ENCODE measurements around the gene KRTAP12-1.

The KRTAP12-1 gene, protein sequence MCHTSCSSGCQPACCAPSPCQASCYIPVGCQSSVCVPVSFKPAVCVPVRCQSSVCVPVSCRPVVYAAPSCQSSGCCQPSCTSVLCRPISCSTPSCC

DNA sequence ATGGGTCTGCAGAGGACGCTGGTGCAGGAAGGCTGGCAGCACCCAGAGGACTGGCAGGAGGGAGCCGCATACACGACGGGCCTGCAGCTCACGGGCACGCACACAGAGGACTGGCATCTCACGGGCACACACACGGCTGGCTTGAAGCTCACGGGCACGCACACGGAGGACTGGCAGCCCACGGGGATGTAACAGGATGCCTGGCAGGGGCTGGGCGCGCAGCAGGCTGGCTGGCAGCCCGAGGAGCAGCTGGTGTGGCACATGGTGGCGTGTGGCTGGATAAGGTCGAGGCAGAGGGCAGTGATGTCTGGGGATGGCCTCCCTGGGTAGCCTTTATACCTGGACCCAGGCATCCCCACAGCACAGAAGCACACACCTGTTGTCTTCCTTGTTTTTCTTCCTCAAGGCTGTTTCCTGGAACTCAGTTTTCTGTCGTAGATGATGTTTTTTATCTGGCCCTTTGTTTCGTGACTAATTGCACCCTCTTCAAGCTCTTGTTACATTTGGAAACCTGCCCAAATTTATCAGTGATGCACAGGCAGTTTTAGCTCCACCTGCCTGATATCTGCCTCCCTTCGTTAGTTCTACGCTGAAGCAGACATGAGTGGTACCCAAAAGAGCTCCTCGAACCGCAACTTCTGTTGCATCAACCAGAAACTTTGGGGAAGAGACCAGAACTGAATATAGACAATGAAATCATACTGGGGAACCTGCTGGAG lies at the start of gene KRTAP12-1:
Gene KRTAP12-1, minus strand, starts transcription at position 303 of the 719 bp plus-strand sequence. Its CDS starts 40 bp downstream, at position 263.
- DNase-seq (ENCODE audit: low read depth in 2 of 2) = no peak

DNA sequence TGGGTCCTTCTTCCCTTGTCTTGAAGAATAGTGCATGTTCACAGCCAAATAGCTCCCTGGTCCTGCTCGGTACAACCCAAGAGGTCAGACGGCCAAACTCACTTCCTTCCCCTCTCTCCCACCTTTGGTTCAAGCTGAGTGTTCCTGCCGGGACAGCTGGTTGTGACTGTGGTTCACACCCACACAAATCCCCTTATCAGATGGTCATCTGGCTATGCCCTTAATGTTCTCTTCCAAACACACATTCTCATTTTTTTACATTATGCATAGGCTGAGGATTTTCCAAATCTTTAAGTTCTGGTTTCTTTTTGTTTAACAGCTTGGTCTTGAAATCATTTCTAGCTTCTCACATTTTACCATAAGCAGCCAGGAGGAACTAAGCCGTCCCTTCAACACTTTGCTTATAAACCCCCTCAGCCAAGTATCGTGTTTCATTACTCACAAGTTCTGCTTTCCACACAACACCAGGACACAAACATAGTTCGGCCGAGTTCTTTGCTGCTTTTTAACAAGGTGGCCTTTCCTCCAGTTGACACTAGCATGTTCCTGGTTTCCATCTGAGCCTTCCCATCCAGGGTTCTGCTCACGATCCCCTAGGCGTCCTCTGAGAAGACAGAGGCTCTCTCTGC lies 49.1 kb upstream of the KRTAP12-1 start:
- DNase-seq (ENCODE audit: low read depth in 2 of 2) = no peak

DNA sequence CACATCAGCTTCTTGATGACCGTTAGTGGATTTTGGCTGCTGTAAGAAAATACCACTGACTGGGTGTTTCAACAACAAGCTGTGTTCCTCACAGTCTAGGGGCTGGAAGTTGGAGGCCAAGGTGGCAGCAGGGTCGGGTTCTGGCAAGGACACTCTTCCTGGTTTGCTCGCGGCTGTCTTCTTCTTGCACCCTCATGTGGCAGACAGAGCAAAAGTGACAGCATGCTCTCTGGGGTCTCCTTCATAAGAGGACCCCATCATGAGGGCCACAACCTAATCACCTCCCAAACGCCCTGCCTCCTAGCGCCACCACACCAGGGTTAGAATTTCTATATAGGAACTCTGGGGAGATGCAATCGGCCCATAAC lies 48.0 kb upstream of the KRTAP12-1 start:
- DNase-seq (ENCODE audit: low read depth in 2 of 2) = no peak

DNA sequence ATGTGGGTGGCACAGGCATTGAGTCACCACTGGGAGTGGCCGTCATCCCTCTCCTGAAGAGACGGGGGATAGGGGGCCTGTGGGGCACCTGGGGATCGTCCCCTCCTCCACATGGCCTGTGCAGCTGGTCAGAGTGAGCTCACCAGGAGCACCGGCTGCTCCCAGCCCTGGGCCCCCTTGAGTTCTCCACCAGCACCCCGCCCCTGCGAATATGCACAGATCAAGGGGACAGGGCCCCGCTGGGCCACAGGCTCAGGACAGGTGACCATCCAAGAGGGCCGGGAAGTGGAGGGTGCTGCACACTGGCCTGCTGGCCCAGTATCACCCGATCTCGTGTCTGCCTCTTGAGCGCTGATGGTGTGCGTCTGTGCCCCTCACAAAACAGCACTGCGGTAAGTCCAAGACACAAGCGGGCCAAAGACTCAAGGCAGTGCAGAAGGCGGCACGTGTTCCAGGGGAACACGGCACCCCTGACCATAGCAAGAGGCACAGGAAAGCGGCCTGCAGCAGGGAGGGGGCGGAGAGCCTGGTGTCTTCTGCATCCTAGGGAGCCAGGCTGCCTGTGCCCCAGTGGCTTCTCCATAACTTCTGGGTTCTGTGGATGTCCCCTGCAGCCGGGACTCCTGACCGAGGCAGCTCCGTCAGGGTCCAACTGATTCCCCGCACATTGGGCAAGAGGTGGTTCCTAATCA lies 47.5 kb upstream of the KRTAP12-1 start:
- no peak for DNase-seq (ENCODE audit: low read depth in 2 of 2)

DNA sequence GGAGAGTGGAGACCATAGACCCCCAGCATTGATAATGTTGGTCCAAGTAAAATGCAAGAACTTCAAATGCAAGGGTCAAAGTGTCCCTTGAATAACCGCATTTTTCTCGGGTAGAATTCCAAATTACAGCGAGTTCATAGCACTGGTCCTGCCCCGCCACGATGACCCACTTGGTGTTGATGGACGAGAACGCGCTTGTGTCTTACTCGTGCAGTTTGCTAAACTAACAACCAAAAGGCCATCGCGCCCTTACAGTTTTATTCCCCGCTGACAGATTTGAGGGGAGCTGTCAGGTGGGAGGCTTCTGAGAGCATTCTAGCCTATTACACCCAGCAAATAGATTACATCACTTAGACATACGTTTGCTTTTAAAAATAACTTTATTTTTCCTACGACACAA lies 46.8 kb upstream of the KRTAP12-1 start:
- DNase-seq (ENCODE audit: low read depth in 2 of 2) = no peak

DNA sequence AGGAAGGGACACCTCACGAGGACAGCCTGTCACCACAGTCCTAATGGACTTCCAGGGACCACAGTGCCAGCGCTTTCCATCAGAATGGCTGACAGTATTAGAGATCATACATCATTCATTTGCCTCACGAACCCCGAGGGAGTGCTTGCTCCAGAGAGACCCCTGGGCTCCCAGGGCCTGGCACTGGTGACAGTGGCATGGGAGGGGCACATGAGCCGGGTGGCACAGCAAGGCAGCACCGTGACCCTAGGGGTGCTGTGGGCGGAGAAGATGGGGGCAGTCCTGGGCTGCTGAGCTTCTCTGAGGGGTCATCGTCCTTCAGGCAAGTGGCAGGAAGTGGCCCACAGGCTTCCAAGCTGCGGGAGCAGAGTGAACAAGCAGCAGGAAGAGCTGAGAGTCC lies 45.8 kb upstream of the KRTAP12-1 start:
- no peak for DNase-seq (ENCODE audit: low read depth in 2 of 2)

DNA sequence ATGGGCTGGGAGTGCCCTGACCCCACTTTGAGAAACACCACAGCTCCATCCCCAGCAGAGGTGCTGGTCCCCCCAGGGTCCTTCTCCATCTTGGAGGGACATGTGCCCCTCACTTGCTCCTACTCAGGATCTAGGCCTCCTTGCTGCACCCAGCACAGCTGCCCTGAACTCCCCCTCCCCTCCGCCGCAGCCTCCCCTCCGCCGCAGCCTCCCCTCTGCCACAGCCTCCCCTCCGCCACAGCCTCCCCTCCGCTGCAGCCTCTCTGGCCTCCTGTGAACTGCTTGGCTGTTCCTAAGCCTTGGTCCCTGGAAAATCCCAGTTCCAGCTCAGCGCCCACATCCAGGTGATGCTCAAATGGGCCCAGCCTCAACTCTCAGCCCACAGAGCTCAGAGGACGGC lies 45.4 kb upstream of the KRTAP12-1 start:
- DNase-seq (ENCODE audit: low read depth in 2 of 2) = no peak

DNA sequence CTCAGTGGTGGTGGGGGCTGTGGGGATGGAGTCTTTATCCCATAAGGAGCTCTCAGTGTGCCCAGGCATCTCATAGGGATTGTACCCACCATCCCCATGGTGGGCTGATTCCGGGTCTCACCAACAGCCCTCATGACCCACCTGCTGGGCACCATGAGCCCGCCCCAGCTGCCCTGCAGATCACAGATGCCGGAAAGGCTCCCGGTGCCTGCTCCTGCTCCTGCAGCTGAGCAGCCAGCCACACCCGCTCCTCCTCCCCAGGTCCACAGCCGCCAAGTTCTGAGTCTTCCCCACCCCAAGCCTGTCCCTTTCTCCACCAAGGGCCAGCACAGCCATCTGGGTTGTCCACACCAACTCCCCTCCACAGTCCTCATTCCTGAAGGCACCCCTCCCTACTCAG lies 44.9 kb upstream of the KRTAP12-1 start:
- no peak for DNase-seq (ENCODE audit: low read depth in 2 of 2)

DNA sequence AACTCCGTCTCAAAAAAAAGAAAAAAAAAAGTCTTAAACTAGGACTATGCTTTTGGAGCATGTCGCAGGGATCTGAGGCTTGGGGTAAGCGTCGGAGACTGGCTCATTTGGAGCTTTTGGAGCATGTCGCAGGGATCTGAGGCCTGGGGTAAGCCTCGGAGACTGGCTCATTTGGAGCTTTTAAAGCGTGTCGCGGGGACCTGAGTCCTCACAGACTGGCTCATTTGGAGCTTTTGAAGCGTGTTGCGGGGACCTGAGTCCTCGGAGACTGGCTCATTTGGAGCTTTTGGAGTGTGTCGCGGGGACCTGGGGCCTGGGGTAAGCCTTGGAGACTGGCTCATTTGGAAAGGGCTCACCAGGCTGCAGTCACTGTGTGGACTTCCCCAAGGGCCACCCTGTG lies 43.0 kb upstream of the KRTAP12-1 start:
- DNase-seq (ENCODE audit: low read depth in 2 of 2) = no peak

DNA sequence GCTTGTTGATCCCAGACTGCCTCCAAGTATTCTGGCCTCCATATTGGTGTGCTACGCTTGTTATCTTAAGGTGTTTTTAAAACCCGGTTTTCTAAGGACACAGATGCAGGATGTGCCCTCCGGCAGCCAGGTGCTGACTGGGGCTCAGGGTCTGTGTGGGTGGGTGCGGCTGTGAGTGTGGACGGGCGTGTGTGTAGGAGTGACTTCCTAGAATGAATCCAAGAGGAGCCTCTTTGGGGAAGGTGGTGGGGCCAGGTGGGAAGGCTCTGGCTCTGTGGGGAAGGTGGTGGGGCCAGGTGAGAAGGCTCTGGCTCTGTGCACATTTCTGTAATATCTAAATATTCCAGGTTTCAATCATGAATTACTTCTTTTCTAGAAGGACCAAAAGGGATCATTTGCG lies 42.2 kb upstream of the KRTAP12-1 start:
- no peak for DNase-seq (ENCODE audit: low read depth in 2 of 2)

DNA sequence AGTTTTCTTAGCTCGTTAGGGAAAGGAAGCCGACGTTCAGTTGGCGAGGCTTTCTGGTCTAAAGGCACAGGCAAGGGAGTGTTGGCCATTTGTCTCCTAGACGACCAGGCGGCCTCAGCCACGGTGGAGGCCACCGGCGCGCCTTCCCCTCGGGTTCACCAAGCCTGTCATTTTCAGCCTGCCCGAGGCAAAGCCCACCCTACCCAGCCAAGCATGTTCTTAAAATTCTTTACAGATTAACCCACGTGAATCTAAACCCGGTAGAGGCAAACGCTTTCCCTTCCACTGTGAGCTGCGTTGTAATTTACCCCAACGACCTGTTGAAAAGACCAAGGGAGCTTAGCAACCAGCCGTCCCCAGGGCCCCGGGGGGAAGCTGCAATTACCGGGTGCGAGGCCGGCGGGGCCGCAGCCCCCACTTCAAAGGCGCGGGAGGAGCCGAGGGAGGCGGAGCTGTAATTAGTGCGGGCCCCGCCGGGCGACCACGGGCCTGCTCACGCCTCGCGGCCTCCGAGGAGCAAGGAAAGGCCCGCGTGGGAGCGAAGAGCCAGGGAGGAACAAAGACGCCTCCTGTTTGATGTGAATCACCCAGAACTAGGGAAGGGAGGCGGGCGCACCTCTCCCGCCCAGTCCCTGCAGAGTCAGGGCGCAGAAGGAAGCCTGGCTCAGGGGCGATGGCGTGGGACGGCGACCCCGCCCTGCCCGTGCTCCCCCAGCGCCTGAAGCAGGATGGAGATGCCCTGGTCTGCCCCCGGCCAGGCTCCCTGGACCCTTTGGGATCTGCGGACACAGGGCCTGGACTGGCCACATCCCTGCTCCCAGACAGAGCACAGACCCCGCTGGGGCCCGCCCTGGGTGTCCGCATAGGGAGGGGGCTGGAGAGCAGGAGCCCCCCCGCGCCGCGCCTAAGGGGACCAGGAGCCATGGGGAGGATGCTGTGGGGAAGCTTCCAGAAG lies 41.5 kb upstream of the KRTAP12-1 start:
- no peak for DNase-seq (ENCODE audit: low read depth in 2 of 2)

DNA sequence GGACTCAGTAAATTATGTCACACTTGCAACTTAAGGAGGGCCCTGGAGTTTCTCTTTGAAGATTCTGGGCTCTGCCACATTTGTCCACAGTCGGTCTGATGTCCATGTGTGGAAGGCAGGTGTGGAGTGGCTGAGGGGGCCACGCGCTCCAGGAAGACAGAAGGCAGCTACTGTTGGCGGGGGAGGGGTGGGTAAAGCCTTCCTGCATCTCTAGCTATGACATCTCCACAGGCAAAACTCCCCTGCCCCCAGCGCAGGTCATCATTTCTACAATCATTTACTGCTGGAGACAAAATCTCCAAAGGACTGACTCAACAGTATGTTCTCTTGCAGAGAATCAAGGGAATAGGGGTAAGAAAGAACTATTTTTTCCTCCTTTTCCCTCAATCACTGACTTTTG lies 40.8 kb upstream of the KRTAP12-1 start:
- no peak for DNase-seq (ENCODE audit: low read depth in 2 of 2)

DNA sequence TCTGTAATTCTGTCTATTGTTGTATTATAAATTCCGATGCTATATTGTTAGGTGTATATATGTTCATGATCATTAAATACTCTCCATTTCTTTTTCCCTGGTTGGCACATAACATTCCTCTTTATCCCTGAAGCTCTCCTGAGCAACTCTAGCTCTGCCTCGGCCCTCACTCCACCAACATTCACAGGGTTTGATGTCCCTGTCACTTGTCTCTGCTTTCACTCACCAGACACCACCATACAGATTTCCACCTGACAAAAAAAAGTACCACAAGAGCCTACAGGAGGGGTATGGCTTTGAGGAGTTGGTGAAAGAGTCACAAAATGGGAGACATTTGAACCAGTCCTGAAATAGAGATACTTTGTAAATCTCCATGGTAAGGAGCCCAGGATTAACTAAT lies 38.2 kb upstream of the KRTAP12-1 start:
- no peak for DNase-seq (ENCODE audit: low read depth in 2 of 2)

DNA sequence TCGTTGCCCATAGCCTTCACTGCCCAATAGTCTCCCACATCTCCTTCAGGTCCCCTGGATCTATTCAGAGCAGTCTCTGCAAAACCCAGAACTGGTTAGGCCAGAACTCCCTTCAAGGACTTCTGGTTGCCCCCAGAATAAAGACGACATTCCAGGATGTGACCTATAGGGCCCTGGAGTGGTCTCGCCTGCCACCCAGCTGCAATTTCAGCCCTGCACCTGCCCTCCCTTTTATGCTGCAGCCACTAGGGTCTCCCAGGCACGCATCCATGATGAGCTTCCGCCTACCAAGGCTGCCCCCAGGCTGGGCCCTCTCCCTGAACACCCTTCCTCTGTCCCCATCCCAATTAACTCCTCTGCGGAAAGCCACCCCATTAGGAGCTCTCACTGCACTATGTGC lies 36.6 kb upstream of the KRTAP12-1 start:
- DNase-seq (ENCODE audit: low read depth in 2 of 2) = no peak

DNA sequence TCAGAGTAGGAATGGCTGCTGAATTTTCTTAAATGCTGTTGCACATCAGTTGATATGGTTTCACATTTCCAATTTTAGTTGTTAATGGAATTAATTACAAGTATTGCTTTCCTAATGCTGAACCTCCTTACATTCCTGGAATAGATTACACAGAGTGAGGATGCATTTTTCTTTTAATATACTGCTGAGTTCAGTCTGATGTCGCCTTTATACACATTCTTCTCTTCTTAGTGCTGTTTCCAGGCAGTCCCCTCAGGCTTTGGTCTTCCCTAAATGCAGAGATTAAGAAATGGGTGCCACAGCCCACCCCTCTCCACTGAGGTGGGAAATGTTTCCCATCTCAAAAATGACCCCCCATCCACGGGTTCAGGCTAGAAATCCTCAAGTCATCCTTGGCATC lies 36.1 kb upstream of the KRTAP12-1 start:
- no peak for DNase-seq (ENCODE audit: low read depth in 2 of 2)

DNA sequence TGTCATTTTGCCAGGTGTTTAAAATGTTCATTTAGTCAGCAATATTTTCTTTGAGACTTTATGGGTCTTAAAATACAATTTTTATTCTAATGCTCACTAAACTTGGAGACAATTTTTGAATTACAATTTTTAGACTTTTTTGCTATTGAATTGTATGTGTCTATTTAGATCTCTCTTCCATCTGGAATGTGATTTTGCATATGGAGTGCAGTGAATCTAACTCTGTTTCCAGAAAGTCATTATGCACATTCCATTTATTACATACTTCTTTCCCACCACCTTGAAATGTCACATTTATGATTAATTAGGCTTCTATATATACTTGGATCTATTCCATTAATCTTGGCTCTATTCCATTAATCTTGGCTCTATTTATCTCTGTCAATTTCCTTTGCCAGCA lies 35.0 kb upstream of the KRTAP12-1 start:
- no peak for DNase-seq (ENCODE audit: low read depth in 2 of 2)

DNA sequence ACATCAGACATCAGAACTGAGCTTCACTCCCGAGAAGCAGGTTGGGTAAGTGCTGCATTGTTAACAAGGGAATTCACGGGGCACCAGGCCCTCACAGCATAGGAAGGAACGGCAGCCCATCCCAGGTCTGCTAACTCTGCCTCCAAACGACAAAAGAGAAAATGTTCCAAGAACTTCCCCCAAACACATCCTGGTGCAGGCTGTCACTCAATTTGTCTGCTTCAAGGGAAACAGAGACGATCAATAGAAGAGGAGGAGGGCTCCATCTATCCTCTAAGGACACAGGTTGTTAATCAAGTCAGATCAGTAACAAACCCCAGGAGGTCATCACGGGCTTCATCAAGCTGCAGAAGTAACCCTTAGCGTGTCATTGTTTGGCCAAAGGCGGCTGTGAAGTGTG lies 32.9 kb upstream of the KRTAP12-1 start:
- DNase-seq (ENCODE audit: low read depth in 2 of 2) = no peak

DNA sequence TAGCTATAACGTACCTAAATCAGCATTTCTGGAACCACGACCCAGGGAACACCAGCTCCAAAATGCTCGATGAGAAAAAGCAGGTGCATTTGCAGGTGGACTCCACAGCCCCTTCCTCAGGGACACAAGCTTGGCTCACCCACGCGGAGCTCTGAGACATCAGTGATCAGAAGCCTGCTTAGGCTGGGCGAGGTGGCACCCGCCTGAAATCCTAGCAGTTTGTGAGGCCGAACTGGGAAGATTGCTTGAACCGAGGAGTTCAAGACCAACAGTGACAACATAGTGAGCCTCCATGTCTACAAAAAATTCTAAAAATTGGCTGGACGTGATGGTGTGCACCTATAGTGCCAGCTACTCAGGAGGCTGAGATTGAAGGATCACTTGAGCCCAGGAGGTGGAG lies 31.9 kb upstream of the KRTAP12-1 start:
- DNase-seq (ENCODE audit: low read depth in 2 of 2) = no peak

DNA sequence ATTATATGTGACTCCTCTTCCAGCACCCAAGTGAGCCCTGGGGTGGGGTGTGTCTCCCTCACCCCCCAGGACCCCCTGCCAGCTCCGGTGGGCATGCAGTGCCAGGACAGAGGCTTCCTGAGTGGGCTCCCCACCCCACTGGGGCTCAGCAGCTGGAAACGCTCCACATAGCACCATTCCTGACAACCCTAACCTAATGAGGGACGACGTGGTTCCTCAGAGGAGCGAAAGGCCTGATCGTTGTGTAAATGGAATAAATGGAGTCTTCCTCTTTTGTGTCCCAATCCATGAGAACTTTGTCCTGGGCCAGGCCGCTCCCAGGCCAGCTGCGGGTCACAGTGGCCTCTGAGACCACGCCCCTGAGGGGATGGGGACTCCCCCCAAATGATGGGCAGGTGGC lies 31.2 kb upstream of the KRTAP12-1 start:
- DNase-seq (ENCODE audit: low read depth in 2 of 2) = no peak

DNA sequence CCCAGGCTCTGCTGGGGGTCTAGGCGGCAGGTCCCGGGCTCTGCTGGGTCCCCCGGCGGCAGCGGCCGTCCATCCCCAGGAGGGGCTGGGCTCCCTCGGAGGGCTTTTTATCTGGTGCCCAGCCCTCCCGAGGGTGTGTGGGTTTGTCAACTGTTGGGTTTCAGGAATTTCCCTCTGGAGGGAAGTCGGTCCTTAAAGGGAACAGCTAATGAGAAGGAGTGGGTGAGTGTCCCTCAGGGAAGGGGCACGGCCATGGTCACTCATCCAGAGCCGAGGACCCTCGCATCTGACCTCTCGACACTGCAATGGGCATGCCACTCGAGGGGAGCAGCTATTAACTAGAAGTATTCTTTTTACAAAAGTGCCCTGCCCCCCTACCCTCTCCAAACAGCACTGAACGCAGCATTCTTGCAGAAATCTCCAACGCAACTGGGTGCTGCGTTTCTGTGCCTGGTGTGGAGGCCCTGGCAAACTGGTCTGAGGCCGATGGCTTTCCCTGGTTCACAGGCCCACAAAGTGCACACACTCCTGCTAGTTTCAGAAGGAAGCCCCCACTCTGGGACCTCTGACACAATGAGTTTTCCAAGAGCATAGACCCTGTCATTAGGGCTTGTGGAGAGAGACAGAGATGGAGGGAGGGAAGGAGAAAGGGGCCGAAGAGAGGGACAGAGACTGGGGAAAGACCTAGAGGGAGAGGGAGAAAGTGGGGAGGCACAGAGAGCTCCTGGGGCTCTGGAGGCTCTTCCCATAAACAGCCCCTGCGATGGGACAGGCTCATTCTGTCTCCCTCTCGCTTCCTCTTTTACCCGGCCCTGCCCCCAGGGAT lies 30.5 kb upstream of the KRTAP12-1 start:
- DNase-seq (ENCODE audit: low read depth in 2 of 2) = no peak
